HG03025 (cell line): ENCODE data around the gene UGT2B15.

Experiments
- ATAC-seq: cut with Tn5 transposase; IDR thresholded peaks from one replicate; pipeline ENCODE4 v1.9.1; 2021; ENCODE audit warnings: mild to moderate bottlenecking, moderate library complexity; ENCODE audit not compliant: unreplicated experiment, low FRiP score

UGT2B15 gene

DNA sequence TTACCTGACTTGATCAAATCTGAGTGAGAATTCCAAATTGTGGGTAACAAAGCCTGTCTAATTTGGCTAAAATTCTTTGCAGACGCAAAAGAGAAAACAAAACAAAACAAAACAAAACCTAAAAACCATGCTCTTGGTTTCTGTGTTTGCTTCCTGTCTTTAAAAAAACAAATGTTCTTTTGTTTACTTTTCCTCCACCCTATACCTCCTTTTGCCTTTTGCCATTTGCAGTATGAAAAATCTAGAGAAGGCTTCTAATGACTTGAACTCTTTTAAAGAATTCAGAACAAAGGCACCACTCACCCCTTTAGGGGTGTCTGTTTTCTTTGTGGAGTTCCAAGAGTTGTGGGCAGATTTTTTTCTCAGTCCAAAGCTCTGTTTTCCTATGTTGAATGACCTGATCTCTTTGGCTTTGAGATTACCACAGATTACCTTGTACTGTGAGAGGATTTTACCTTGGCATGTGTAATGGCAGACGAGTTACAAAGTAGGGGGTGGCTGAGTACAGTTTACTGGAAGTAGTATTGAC lies 13.9 kb downstream of the UGT2B15 start:
- peak; percentile 45 for ATAC-seq

DNA sequence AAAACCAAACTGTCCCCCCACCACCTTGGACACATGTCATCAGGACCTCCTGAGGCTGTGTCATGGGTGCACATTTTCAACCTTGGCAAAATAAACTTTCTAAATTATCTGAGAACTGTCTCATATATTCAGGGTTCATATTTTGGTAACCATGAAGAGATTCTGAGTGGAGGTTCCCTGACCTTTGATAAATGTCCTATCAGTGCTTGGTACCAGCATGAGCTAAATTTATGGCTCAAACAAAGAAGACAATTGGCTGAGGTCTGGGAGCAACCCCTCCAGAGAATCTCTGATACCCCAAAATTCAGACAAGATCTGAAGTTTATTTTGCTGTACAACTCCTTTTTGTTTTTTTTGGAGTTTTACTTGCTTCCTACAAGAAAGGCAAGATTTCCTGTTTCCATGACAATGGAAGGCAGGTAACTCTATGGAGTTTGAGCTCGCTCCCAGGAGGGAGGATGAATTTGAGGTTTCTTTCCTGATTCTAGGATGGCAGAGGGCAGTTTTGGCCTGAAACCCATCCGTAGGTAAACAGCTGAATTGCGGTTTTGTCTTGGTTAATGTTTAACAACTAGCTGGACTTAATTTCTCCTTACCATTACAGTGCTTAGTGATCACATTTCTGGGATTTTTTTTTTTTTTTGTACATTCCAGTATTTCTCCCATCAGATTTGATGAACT lies 14.5 kb downstream of the UGT2B15 start:
- no peak for ATAC-seq

DNA sequence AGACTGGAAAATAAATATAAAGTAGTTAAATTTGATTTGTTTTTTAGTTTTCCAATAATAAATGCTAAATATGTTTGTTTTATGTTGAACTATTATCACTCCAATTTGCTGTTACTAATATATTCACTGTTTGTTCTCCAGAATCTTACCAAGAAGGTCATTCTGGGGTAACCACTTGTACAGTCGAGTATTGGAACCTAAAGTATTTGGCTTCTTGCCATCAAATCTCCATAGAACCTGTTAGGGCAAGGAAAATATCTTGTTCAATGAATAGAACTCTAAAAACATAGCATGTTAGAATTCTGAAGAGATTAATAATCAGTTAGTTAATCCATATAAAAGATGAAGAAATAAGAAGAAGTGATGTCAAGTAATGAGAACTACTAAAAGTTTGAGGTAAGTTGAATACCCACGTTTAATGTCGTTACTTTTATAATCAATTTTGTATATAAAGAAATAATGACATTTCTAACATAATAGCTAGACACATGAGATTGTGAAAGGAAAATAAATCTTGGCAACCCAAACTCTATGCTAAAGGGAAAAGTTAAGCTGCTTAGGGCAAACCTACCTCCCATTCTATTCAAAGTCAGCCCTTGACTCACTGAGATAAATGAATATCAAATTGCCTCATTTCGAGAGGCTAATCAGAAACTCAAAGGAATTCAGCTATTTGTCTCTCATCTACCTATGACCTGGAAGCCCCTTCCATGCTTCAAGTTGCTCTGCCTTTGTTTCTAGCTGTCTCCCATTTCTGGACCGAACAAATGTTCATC lies 15.3 kb downstream of the UGT2B15 start:
- no peak for ATAC-seq

DNA sequence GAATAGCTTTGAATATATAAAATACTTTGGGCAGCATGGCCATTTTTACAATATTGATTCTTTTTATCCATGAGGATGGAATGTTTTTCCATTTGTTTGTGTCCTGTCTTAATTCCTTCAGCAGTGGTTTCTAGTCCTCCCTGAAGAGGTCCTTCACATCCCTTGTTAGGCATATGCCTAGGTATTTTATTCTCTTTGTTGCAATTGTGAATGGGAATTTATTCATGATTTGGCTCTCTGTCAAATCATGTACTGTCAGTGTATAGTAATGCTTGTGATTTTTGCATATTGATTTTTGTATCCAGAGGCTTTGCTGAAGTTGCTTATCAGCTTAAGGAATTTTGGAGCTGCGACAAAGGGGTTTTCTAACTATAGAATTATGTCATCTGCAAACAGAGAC lies 18.5 kb downstream of the UGT2B15 start:
- ATAC-seq: no peak

DNA sequence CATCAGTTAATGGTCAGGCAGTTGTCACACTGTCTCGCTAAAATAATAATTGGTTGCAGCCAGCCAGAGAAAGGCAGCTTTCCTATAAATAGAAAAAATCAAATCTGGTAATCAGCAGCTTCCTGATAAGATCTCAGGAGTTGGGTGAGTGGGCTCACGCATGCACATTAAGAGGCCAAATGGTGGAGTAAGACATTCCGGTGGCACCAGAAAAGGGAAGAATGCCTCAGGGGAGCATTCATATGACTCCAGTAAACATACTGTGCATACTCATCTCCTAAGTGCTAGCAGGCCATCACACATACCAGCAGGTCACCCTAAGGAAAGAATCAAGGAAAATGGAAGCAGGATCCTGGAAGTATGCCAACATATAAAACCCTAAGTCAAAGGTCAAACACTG lies 40.1 kb downstream of the UGT2B15 start:
- ATAC-seq: no peak

DNA sequence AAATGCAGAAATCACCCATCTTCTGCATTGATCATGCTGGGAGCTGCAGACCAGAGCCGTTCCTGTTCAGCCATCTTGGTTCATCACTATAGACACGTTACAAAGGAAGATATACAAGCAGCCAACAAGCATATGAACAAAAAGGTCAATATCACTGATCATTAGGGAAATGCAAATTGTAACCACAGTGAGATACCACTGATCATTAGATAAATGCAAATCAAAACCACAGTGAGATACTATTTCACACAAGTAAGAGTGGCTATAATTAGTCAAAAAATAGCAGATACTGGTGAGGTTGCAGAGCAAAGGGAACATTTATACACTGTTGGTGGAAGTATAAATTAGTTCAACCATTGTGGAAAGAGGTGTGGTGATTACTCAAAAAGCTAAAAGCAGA lies 47.7 kb downstream of the UGT2B15 start:
- ATAC-seq: peak; percentile 81

DNA sequence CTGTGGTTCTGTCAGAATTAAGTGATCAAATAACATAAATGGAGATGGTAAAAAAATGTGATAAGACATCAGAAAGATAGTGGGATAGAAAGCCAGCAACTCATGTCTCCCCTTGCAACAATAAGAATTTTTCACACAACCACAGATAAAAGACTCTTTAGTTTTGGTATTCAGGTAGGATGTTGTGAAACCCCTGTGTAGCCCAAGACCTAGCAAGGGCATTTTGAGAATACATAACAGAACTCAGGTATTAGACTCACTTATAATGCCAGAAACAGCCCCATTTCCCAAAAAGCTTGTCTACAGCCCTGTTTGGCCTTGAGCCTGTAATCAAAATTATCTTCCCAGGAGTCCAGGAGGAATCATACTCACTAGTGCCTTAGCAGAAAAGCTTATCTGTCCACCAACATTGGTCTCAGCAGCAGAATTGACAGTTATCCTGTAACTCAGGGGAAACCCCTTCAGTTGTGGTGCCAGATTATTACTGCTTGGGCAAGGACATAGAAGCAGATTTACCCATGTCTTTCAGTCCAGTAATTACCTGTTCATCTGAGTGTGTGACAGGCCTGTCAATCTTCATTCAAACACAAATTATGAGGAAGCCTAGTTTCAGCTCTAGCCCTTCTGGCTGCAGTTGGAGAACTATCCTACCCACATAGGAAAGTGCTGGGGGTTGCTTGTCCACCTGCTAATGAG lies 53.3 kb downstream of the UGT2B15 start:
- peak; percentile 67 for ATAC-seq

DNA sequence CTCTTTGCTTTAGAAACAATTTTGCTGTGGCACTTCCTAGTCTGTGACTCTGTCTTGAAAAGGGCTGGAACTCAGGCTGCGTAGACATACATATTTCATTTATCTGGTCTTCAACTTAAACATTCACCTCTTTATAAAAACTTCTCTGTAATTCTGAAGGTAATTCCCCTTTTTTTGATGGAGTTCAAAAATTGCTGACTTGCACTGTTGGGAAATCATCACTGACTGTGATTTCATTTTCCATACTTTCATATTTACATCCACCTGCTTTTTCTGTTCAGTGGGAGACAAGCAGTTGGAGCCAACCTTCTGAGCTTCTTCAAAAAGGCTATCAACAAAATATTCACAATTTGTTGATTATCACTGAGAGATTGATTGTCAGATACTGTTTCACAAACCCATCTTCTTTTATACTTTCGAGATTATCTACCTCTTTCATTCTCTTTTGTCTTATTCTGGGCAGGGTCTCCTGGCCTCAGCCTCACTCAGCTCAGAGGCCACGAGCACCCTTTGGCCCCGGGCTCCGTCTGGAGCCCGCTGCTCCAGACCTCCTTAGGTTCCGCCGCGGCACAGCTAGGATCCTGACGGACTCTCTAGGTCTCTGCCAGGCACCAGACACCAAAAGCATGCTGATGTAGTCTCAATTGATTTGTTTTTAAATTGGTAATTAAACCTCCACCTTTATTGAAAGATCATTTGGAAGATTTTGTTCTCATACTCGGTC lies 54.6 kb downstream of the UGT2B15 start:
- ATAC-seq: no peak

DNA sequence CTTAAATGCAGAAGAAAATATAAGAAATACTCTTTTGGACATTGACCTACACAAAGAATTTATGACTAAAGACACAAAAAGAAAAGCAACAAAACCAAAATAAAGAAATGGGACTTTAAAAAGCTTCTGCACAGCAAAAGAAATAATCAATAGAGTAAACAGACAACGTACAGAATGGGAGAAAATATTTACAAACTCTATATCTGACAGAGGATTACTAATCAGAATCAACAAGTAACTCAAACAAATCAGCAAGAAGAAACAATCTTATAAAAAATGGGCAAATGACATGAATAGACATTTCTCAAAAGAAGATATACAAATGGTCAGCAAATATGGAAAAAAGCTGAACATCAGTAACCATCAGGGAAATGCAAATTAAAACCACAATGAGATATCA lies 56.7 kb downstream of the UGT2B15 start:
- no peak for ATAC-seq

DNA sequence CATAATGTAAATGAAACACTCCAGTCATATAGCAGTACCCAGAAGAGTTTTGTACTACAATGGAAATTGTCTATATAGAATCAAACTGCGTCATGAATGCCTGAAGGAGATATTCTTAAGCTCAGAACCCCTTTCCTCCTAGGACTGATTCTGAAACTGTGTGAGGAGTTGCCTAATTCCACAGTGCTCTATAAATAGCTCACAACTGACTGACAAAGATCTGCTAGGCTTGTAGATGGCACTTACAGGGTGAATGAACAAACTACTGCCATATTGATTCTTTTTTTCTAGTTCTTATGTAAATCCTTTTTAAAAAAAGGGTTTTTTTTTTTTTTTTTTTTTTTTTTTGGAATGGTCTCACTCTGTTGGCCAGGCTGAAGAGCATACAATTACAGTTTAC lies 64.2 kb downstream of the UGT2B15 start:
- no peak for ATAC-seq

DNA sequence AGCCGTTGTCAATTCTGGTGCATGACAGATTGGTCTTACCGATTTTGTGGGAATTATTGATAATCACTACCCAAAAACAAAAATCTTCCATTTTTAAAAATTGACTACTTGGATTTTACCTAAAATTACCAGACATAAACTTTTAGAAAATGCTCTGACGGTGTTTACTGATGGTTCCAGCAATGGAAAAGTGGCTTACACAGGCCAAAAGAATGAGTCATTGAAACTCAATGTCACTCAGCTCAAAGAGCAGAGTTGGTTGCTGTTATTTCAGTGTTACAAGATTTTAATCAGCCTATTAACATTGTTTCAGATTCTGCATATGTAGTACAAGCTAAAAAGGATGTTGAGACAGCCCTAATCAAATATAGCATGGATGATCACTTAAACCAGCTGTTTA lies 71.3 kb downstream of the UGT2B15 start:
- ATAC-seq: no peak

DNA sequence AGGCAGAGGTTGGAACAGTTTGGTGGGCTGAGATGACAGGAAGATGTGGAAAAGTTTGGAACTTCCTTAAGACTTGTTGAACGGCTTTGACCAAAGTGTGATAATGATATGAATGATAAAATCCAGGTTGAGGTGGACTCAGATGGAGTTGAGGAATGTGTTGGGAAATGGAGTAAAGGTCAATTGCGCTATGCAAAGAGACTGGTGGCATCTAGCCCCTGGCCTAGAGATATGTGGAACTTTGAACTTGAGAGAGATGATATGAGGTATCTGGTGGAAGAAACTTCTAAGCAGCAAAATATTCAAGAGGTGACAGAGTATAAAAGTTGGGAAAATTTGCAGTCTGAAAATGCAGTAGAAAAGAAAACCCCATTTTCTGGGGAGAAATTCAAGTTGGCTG lies 73.0 kb downstream of the UGT2B15 start:
- ATAC-seq: no peak
